Naive thymus-derived CD4-positive, alpha-beta T cell (primary cell): Measurements from ENCODE around the gene CAND1. TPM values are rescaled to one million over a fixed set of nuclear protein-coding genes. Genes with fewer than 3 reads are reported as not detected.

ENCODE experiments used
- ATAC-seq: fragments of 150-1000 bp; cut with Tn5 transposase; 2 replicates; pipeline ENCODE4 v1.10.0; 2021; ENCODE audit warnings: mild to moderate bottlenecking, moderate library complexity
- CTCF ChIA-PET: fragments of 350-600 bp; sonication (Branson Sonifier 250); formaldehyde crosslinking; loops from one replicate; lab custom pipeline; 2021; ENCODE audit warnings: antibody characterized with exemption; lab: Charles Lee
- POLR2A ChIA-PET: fragments of 350-600 bp; sonication (Branson Sonifier 250); formaldehyde crosslinking; loops from one replicate; lab custom pipeline; 2021; ENCODE audit warnings: antibody characterized with exemption, inconsistent platforms; lab: Charles Lee
- DNase-seq, 9 donors: peaks; one replicate each; pipeline versions ENCODE4 v3.0.0 to v3.0.0-alpha.2; 2020 to 2022; ENCODE audit warnings: mixed read lengths in 1 of 9
- H3K27ac ChIP-seq: one replicate; pipeline ENCODE4 v1.7.0; 2013; ENCODE audit warnings: mild to moderate bottlenecking, low read depth, low read length, moderate library complexity
- H3K27me3 ChIP-seq, 2 donors: one replicate each; pipeline ENCODE4 v1.7.0; 2013; ENCODE audit warnings: low read length in 2 of 2, mild to moderate bottlenecking in 2 of 2, moderate library complexity in 2 of 2; ENCODE audit not compliant: control insufficient read depth in 2 of 2, insufficient read depth in 2 of 2
- H3K36me3 ChIP-seq, 3 experiments: 1 replicate in 2 of 3; 2 replicates in 1 of 3; pipeline ENCODE4 v1.7.0; 2013; ENCODE audit warnings: low read length in 3 of 3, mild to moderate bottlenecking in 3 of 3, moderate library complexity in 1 of 3; ENCODE audit not compliant: insufficient read depth in 3 of 3, control insufficient read depth in 2 of 3
- H3K4me1 ChIP-seq, 2 donors: one replicate each; pipeline ENCODE4 v1.7.0; 2013; ENCODE audit warnings: low read length in 2 of 2, mild to moderate bottlenecking in 2 of 2, moderate library complexity in 1 of 2; ENCODE audit not compliant: control insufficient read depth in 2 of 2, insufficient read depth in 2 of 2
- H3K4me3 ChIP-seq: 2 replicates; pipeline ENCODE4 v1.7.0; 2013; ENCODE audit warnings: mild to moderate bottlenecking, low read length
- H3K9me3 ChIP-seq, 3 experiments: 1 replicate in 2 of 3; 2 replicates in 1 of 3; pipeline ENCODE4 v1.7.0; 2013; ENCODE audit warnings: low read length in 3 of 3; ENCODE audit not compliant: control insufficient read depth in 2 of 3
- H3K27ac Mint-ChIP-seq, 9 donors: one replicate each; pipeline ENCODE4 v1.8.0; 2020 to 2022; ENCODE audit warnings: mixed read lengths in 9 of 9, mild to moderate bottlenecking in 8 of 9, moderate library complexity in 5 of 9, inconsistent platforms in 2 of 9
- H3K27me3 Mint-ChIP-seq, 5 donors: one replicate each; pipeline ENCODE4 v1.8.0; 2021 to 2022; ENCODE audit warnings: mixed read lengths in 5 of 5, mild to moderate bottlenecking in 1 of 5
- H3K36me3 Mint-ChIP-seq, 5 donors: one replicate each; pipeline ENCODE4 v1.8.0; 2020 to 2022; ENCODE audit warnings: mixed read lengths in 5 of 5, mild to moderate bottlenecking in 3 of 5, inconsistent platforms in 1 of 5
- H3K4me1 Mint-ChIP-seq, 7 donors: one replicate each; pipeline ENCODE4 v1.8.0; 2020 to 2022; ENCODE audit warnings: mixed read lengths in 7 of 7, mild to moderate bottlenecking in 3 of 7, inconsistent platforms in 1 of 7
- H3K4me3 Mint-ChIP-seq, 10 donors: one replicate each; pipeline ENCODE4 v1.8.0; 2020 to 2022; ENCODE audit warnings: mild to moderate bottlenecking in 10 of 10, mixed read lengths in 10 of 10, moderate library complexity in 6 of 10, inconsistent platforms in 2 of 10
- H3K9me3 Mint-ChIP-seq, 11 donors: one replicate each; pipeline ENCODE4 v1.8.0; 2020 to 2022; ENCODE audit warnings: mixed read lengths in 11 of 11, mild to moderate bottlenecking in 4 of 11, inconsistent platforms in 1 of 11, moderate library complexity in 1 of 11
- intact Hi-C, 2 donors: fragments of 100-400 bp; cut with micrococcal nuclease; formaldehyde crosslinking; loops; one replicate each; pipeline ENCODE4 v1.15.1; 2023
- polyA plus RNA-seq, 2 donors: library from polyadenylated mRNA; unstranded; fragments of 300-500 nt; fragmentation: Illumina TruSeq; gene quantifications; one replicate each; pipeline ENCODE4 v1.2.3, GENCODE V29; 2021
- total RNA-seq, 6 experiments: library from RNA in 5 of 6; stranded (reverse) in 5 of 6; gene quantifications; 1 replicate in 5 of 6; 2 replicates in 1 of 6; pipeline ENCODE4 v1.2.3 and lab custom pipeline; 2021 to 2026

CAND1 gene
- total and polyA plus RNA-seq, 7 experiments from 2014 or later = 54.8 to 160 (median 94.3) TPM

- no peak for ATAC-seq
- POLR2A ChIA-PET = interaction anchor here (0.7 to 1.2 kb wide), 3 partner anchors 290 to 298 kb away, joined by 3 to 5 read pairs (median 4); partner anchors contain the start of gene DYRK2
- intact Hi-C loops = loop anchor here in 1 of 2 donors (2.0 to 10.0 kb wide), 4 partner anchors 83 to 797 kb away; partner anchors contain the start of gene IFNG
- no peak overlapping the region for H3K4me3 ChIP-seq
- Mint-ChIP-seq H3K9me3 (peaks cover 0 to 5% (median 0%) of the 10 kb centered on the region in 11 donors), H3K27me3 (no peaks in the 10 kb centered on the region), H3K27ac (no peak overlapping the region), H3K4me3 (no peak overlapping the region), H3K4me1 (peaks cover 2 to 21% (median 16%) of the 10 kb centered on the region in 7 donors), H3K36me3 (peaks cover 0 to 3% (median 0%) of the 10 kb centered on the region in 5 donors)
- no peaks in the 10 kb centered on the region for H3K9me3 ChIP-seq
- no peaks in the 10 kb centered on the region for H3K36me3 ChIP-seq
- H3K27me3 ChIP-seq = no peaks in the 10 kb centered on the region
- peaks cover 0 to 5% of the 10 kb centered on the region in 2 donors for H3K4me1 ChIP-seq
- no peak overlapping the region for H3K27ac ChIP-seq
- no peak for DNase-seq
- CTCF ChIA-PET = interaction anchor here (0.7 to 10.2 kb wide), 7 partner anchors 67 to 583 kb away, joined by 3 to 160 read pairs (median 4); no protein-coding TSS in a partner anchor
Measured at GRCh38 chr12:67357376-67358125, 88.4 kb downstream of the CAND1 start.

- ChIA-PET POLR2A (interaction anchor here (0.9 kb wide), 1 partner anchor 305 kb away, joined by 3 read pairs; no protein-coding TSS in a partner anchor), CTCF (interaction anchor here (0.7 to 10.2 kb wide), 2 partner anchors 582 to 587 kb away, joined by 3 to 160 read pairs; no protein-coding TSS in a partner anchor)
- peaks cover 0 to 3% (median 0%) of the 10 kb centered on the region in 5 donors for H3K36me3 Mint-ChIP-seq
- no peak overlapping the region for H3K4me3 Mint-ChIP-seq
- no peak overlapping the region for H3K27ac ChIP-seq
- H3K9me3 Mint-ChIP-seq = peaks cover 0 to 5% (median 0%) of the 10 kb centered on the region in 11 donors
- H3K9me3 ChIP-seq = no peaks in the 10 kb centered on the region
- intact Hi-C loops = loop anchor here in 1 of 2 donors (5.0 to 10.0 kb wide), 2 partner anchors 293 to 796 kb away; partner anchors contain the start of gene IFNG
- H3K27ac Mint-ChIP-seq = peak overlapping the region in 1 of 9 donors; percentile 7
- no peak overlapping the region for H3K4me3 ChIP-seq
- no peaks in the 10 kb centered on the region for H3K36me3 ChIP-seq
- ATAC-seq = no peak
- H3K27me3 ChIP-seq = no peaks in the 10 kb centered on the region
- no peaks in the 10 kb centered on the region for H3K27me3 Mint-ChIP-seq
- DNase-seq = no peak
- H3K4me1 ChIP-seq = peaks cover 0 to 5% of the 10 kb centered on the region in 2 donors
- peaks cover 2 to 19% (median 15%) of the 10 kb centered on the region in 7 donors for H3K4me1 Mint-ChIP-seq
Measured at GRCh38 chr12:67358781-67359338, 89.7 kb downstream of the CAND1 start.

GRCh38 chr12:67362526-67362925 is 93.4 kb downstream of the CAND1 start:
- H3K36me3 ChIP-seq = no peaks in the 10 kb centered on the region
- DNase-seq = no peak
- peaks cover 0 to 5% (median 0%) of the 10 kb centered on the region in 11 donors for H3K9me3 Mint-ChIP-seq
- H3K27me3 ChIP-seq = no peaks in the 10 kb centered on the region
- ChIA-PET POLR2A (no interaction called here), CTCF (interaction anchor here (0.6 kb wide), 1 partner anchor 298 kb away, joined by 3 read pairs; no protein-coding TSS in a partner anchor)
- no peak overlapping the region for H3K4me3 ChIP-seq
- no peaks in the 10 kb centered on the region for H3K27me3 Mint-ChIP-seq
- H3K4me1 Mint-ChIP-seq = no peaks in the 10 kb centered on the region
- H3K4me1 ChIP-seq = no peaks in the 10 kb centered on the region
- intact Hi-C loops = no loop called here
- no peak overlapping the region for H3K27ac ChIP-seq
- H3K27ac Mint-ChIP-seq = no peak overlapping the region
- no peak overlapping the region for H3K4me3 Mint-ChIP-seq
- ATAC-seq = no peak
- no peaks in the 10 kb centered on the region for H3K9me3 ChIP-seq
- peaks cover 0 to 3% (median 0%) of the 10 kb centered on the region in 5 donors for H3K36me3 Mint-ChIP-seq

GRCh38 chr12:67364228-67364627 is 95.1 kb downstream of the CAND1 start:
- H3K27ac ChIP-seq = no peak overlapping the region
- H3K9me3 ChIP-seq = no peaks in the 10 kb centered on the region
- H3K36me3 ChIP-seq = no peaks in the 10 kb centered on the region
- Mint-ChIP-seq H3K27ac (no peak overlapping the region), H3K4me3 (no peak overlapping the region), H3K9me3 (peaks cover 0 to 5% (median 0%) of the 10 kb centered on the region in 11 donors), H3K36me3 (peaks cover 0 to 3% (median 0%) of the 10 kb centered on the region in 5 donors), H3K27me3 (no peaks in the 10 kb centered on the region), H3K4me1 (no peaks in the 10 kb centered on the region)
- no peak overlapping the region for H3K4me3 ChIP-seq
- ChIA-PET POLR2A (no interaction called here), CTCF (interaction anchor here (1.0 kb wide), 1 partner anchor 300 kb away, joined by 3 read pairs; no protein-coding TSS in a partner anchor)
- DNase-seq (no peak), ATAC-seq (no peak)
- intact Hi-C loops = no loop called here
- no peaks in the 10 kb centered on the region for H3K27me3 ChIP-seq
- H3K4me1 ChIP-seq = no peaks in the 10 kb centered on the region

- Histone ChIP-seq H3K4me3 (no peak overlapping the region), H3K9me3 (no peaks in the 10 kb centered on the region), H3K27me3 (no peaks in the 10 kb centered on the region), H3K36me3 (no peaks in the 10 kb centered on the region), H3K4me1 (no peaks in the 10 kb centered on the region), H3K27ac (no peak overlapping the region)
- Mint-ChIP-seq H3K4me3 (no peak overlapping the region), H3K4me1 (no peaks in the 10 kb centered on the region), H3K36me3 (peaks cover 0 to 4% (median 0%) of the 10 kb centered on the region in 5 donors), H3K9me3 (peaks cover 0 to 5% (median 0%) of the 10 kb centered on the region in 11 donors), H3K27me3 (no peaks in the 10 kb centered on the region), H3K27ac (no peak overlapping the region)
- no peak for DNase-seq
- intact Hi-C loops = no loop called here
- CTCF ChIA-PET = no interaction called here
- ATAC-seq = no peak
- POLR2A ChIA-PET = no interaction called here
Measured at GRCh38 chr12:67365131-67365530, 96.0 kb downstream of the CAND1 start.

GRCh38 chr12:67367843-67368242 is 98.7 kb downstream of the CAND1 start:
- Histone ChIP-seq H3K9me3 (no peaks in the 10 kb centered on the region), H3K4me3 (no peak overlapping the region), H3K36me3 (no peaks in the 10 kb centered on the region), H3K27ac (no peak overlapping the region), H3K27me3 (no peaks in the 10 kb centered on the region), H3K4me1 (no peaks in the 10 kb centered on the region)
- CTCF ChIA-PET = no interaction called here
- intact Hi-C loops = no loop called here
- H3K27ac Mint-ChIP-seq = no peak overlapping the region
- H3K27me3 Mint-ChIP-seq = no peaks in the 10 kb centered on the region
- H3K4me1 Mint-ChIP-seq = peaks cover 0 to 2% (median 0%) of the 10 kb centered on the region in 7 donors
- POLR2A ChIA-PET = no interaction called here
- DNase-seq (no peak), ATAC-seq (no peak)
- no peak overlapping the region for H3K4me3 Mint-ChIP-seq
- H3K36me3 Mint-ChIP-seq = peaks cover 0 to 9% (median 4%) of the 10 kb centered on the region in 5 donors
- H3K9me3 Mint-ChIP-seq = peaks cover 0 to 10% (median 4%) of the 10 kb centered on the region in 11 donors
